CD4-positive, alpha-beta T cell (primary cell): ENCODE results near the gene TMEM30B. TPM values are rescaled to one million over a fixed set of nuclear protein-coding genes. Genes with fewer than 3 reads are reported as not detected.

Experiments
- ATAC-seq: fragments of 200-7000 bp; cut with Tn5 transposase; one replicate; pipeline ENCODE4 v1.10.0; 2022; ENCODE audit warnings: mild to moderate bottlenecking; ENCODE audit not compliant: poor library complexity
- CTCF ChIA-PET: fragments of 350-600 bp; sonication (Branson Sonifier 250); formaldehyde crosslinking; loops from one replicate; lab custom pipeline; 2021; ENCODE audit warnings: antibody characterized with exemption, inconsistent platforms; lab: Charles Lee
- POLR2A ChIA-PET: fragments of 350-600 bp; sonication (Branson Sonifier 250); formaldehyde crosslinking; loops from one replicate; lab custom pipeline; 2021; ENCODE audit warnings: antibody characterized with exemption, inconsistent platforms; lab: Charles Lee
- DNase-seq, 14 experiments: peaks; one replicate each; pipeline ENCODE4 v3.0.0-alpha.2; 2013 to 2020; ENCODE audit warnings: mixed read lengths in 2 of 14
- H3K27ac ChIP-seq, 2 donors: one replicate each; pipeline versions ENCODE4 v1.5.1 to v1.7.0; 2013; ENCODE audit warnings: low read length in 2 of 2, low read depth in 1 of 2, mild to moderate bottlenecking in 1 of 2
- H3K27me3 ChIP-seq, 2 experiments: 1 replicate in 1 of 2; 2 replicates in 1 of 2; pipeline versions ENCODE4 v1.6.1 to v1.7.0; 2013; ENCODE audit warnings: low read length in 2 of 2, control low read depth in 1 of 2, mild to moderate bottlenecking in 1 of 2, moderate library complexity in 1 of 2; ENCODE audit not compliant: insufficient read depth in 2 of 2, control insufficient read depth in 1 of 2
- H3K36me3 ChIP-seq: one replicate; pipeline ENCODE4 v1.6.1; 2013; ENCODE audit warnings: low read length, control low read depth; ENCODE audit not compliant: insufficient read depth
- H3K4me1 ChIP-seq: one replicate; pipeline ENCODE4 v1.6.1; 2013; ENCODE audit warnings: low read length, control low read depth; ENCODE audit not compliant: insufficient read depth
- H3K4me3 ChIP-seq: one replicate; pipeline ENCODE4 v1.5.1; 2013; ENCODE audit warnings: mild to moderate bottlenecking, low read length, moderate library complexity
- H3K9me3 ChIP-seq, 2 experiments: 1 replicate in 1 of 2; 2 replicates in 1 of 2; pipeline versions ENCODE4 v1.6.1 to v1.7.0; 2013; ENCODE audit warnings: low read length in 2 of 2, mild to moderate bottlenecking in 2 of 2, control low read depth in 1 of 2, moderate library complexity in 1 of 2; ENCODE audit not compliant: control insufficient read depth in 1 of 2, insufficient read depth in 1 of 2
- H3K27ac Mint-ChIP-seq: one replicate; pipeline ENCODE4 v1.8.0; 2020; ENCODE audit warnings: mixed read lengths
- H3K27me3 Mint-ChIP-seq: one replicate; pipeline ENCODE4 v1.8.0; 2021; ENCODE audit warnings: mixed read lengths
- H3K36me3 Mint-ChIP-seq: one replicate; pipeline ENCODE4 v1.8.0; 2021; ENCODE audit warnings: low read depth, mixed read lengths
- H3K4me1 Mint-ChIP-seq: one replicate; pipeline ENCODE4 v1.8.0; 2021; ENCODE audit warnings: low read depth, mixed read lengths
- H3K4me3 Mint-ChIP-seq: one replicate; pipeline ENCODE4 v1.8.0; 2020; ENCODE audit warnings: mild to moderate bottlenecking, mixed read lengths
- H3K9me3 Mint-ChIP-seq: one replicate; pipeline ENCODE4 v1.8.0; 2020; ENCODE audit warnings: mixed read lengths
- intact Hi-C, 2 experiments: fragments of 100-400 bp; cut with DNase I in 1 of 2; cut with micrococcal nuclease in 1 of 2; formaldehyde crosslinking; loops; one replicate each; pipeline versions ENCODE4 v1.15.1 to v1.9.0; 2023 to 2025; cut with DNase I, micrococcal nuclease
- polyA plus RNA-seq, 2 donors: library from polyadenylated mRNA; unstranded; fragments of 120-200 nt; gene quantifications; one replicate each; pipeline ENCODE4 v1.2.1, GENCODE V29; 2013
- total RNA-seq, 174 experiments: library from RNA in 2 of 174; stranded (reverse) in 2 of 174; gene quantifications; one replicate each; pipeline ENCODE4 v1.2.3 and lab custom pipeline; 2021 to 2026
- TF ChIP-seq, protein P1 (sequence below): fragments of 200-600 bp; IDR thresholded peaks from one replicate; pipeline ENCODE4 v1.8.0; 2022; ENCODE audit warnings: antibody characterized with exemption, mild to moderate bottlenecking

TMEM30B gene, protein sequence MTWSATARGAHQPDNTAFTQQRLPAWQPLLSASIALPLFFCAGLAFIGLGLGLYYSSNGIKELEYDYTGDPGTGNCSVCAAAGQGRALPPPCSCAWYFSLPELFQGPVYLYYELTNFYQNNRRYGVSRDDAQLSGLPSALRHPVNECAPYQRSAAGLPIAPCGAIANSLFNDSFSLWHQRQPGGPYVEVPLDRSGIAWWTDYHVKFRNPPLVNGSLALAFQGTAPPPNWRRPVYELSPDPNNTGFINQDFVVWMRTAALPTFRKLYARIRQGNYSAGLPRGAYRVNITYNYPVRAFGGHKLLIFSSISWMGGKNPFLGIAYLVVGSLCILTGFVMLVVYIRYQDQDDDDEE
- total RNA-seq (1 to 10 TPM; 8.9 to 9.1 TPM), total RNA-seq (lab: John Stamatoyannopoulos, UW) (2.8 to 32.8 (median 7.7) reads per million in 172 experiments)
- 2.7 TPM for polyA plus RNA-seq (2013, experiment 1 of 2)
- 4.6 TPM for polyA plus RNA-seq (2013, experiment 2 of 2)

DNA sequence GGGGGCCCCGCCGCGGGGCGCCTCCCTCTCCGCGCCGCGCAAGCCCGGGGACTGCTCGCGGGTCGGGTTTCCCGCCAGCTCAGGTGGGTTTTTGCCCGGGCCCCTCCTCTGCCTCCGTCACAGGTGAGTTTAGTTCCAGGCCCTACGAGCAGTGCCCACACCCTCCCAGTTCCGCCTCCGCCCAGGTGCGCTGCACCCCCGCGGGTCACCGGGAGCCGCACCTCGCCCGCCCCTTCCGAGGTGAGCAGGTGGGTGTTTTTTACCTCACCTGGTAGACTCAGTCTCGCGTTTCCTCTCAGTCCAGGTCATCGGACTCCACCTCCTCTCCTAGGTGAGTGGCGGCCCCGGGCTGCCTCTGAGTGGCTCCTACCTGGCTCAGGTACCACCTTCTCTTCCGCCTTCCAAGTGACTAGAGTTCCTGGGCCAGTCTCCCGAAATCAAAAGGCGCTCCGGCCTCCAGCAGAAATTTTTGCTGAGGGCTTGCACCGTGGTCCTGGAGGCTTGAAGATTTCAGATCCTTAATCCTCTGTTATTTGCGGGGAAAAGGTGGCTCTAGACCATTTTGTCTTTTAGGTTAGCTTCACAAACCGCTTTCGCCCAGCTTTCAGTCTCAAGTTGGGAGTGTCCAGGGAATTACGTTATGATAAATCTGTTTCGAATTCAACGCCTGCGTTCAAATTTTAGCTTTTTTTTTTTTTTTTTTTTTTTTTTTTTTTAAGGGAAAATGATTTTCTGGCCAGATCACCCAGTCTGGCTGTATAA lies at the start of gene TMEM30B:
TSS of gene TMEM30B (minus strand) at position 153 of the 762 bp plus-strand sequence. CDS start 191 bp downstream, outside the sequence.
- H3K9me3 Mint-ChIP-seq, result no peaks in the 10 kb centered on the region
- no peaks in the 10 kb centered on the region for H3K9me3 ChIP-seq
- H3K27ac Mint-ChIP-seq, result peak within 1 kb of the TSS; percentile 94
- peaks cover 6% of the 10 kb centered on the region for H3K36me3 Mint-ChIP-seq
- peaks cover 35% of the 10 kb centered on the region for H3K4me1 Mint-ChIP-seq
- peak within 1 kb of the TSS; percentile 96 for H3K4me3 Mint-ChIP-seq
- ATAC-seq, result peak; percentile 47
- TF ChIP-seq, protein P1, sequence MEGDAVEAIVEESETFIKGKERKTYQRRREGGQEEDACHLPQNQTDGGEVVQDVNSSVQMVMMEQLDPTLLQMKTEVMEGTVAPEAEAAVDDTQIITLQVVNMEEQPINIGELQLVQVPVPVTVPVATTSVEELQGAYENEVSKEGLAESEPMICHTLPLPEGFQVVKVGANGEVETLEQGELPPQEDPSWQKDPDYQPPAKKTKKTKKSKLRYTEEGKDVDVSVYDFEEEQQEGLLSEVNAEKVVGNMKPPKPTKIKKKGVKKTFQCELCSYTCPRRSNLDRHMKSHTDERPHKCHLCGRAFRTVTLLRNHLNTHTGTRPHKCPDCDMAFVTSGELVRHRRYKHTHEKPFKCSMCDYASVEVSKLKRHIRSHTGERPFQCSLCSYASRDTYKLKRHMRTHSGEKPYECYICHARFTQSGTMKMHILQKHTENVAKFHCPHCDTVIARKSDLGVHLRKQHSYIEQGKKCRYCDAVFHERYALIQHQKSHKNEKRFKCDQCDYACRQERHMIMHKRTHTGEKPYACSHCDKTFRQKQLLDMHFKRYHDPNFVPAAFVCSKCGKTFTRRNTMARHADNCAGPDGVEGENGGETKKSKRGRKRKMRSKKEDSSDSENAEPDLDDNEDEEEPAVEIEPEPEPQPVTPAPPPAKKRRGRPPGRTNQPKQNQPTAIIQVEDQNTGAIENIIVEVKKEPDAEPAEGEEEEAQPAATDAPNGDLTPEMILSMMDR, result no peak
- ChIA-PET POLR2A (interaction anchor here (0.6 to 2.6 kb wide), 31 partner anchors 8 to 1191 kb away, joined by 3 to 17 read pairs (median 5); partner anchors contain the start of genes DHRS7, HIF1A, PPM1A and SLC38A6), CTCF (interaction anchor here (0.6 to 2.2 kb wide), 28 partner anchors 10 to 1033 kb away, joined by 3 to 9 read pairs (median 4); no protein-coding TSS in a partner anchor)
- DNase-seq, result peak in 13 of 14 experiments; percentile 19 to 73 (median 39)
- no peaks in the 10 kb centered on the region for H3K27me3 ChIP-seq
- H3K27me3 Mint-ChIP-seq, result no peaks in the 10 kb centered on the region
- H3K27ac ChIP-seq, result peak within 1 kb of the TSS in 1 of 2 donors; percentile 60
- peaks cover 24% of the 10 kb centered on the region for H3K4me1 ChIP-seq
- no peaks in the 10 kb centered on the region for H3K36me3 ChIP-seq
- intact Hi-C loops, result no loop called here
- H3K4me3 ChIP-seq, result peak within 1 kb of the TSS; percentile 63

DNA sequence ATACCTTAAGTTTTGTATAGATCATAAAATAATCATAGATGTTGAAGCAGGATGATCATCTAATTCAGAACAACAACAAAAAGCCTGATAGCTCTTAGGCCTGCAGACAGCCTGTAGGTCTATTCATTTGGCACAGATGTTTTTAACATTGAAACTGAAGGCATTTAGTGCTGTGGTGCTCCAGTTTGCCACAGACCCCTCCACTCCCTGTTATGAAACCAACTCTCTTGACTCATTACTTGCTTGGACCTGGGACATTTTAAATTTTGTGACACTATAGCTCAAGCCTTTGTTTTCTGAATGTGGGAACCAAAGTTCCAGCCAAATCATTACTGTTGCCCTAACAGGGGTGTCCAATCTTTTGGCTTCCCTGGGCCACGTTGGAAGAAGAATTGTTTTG lies 49.4 kb upstream of the TMEM30B start:
- Mint-ChIP-seq H3K9me3 (no peaks in the 10 kb centered on the region), H3K36me3 (peaks cover 66% of the 10 kb centered on the region), H3K4me3 (peak overlapping the region; percentile 85), H3K4me1 (peaks cover 90% of the 10 kb centered on the region), H3K27me3 (no peaks in the 10 kb centered on the region), H3K27ac (no peak overlapping the region)
- DNase-seq (peak in 3 of 14 experiments; percentile 40 to 60 (median 47)), ATAC-seq (no peak)
- H3K27ac ChIP-seq, result peak overlapping the region; percentile 69 to 85
- ChIA-PET POLR2A (interaction anchor here (0.6 to 10.4 kb wide), 14 partner anchors 9 to 365 kb away, joined by 3 to 185 read pairs (median 4); partner anchors contain the start of genes HIF1A, PRKCH and TMEM30B), CTCF (interaction anchor here (0.7 to 6.3 kb wide), 2 partner anchors 8 to 36 kb away, joined by 3 to 29 read pairs; partner anchors contain the start of gene PRKCH)
- H3K4me1 ChIP-seq, result peaks cover 65% of the 10 kb centered on the region
- intact Hi-C loops, result no loop called here
- H3K9me3 ChIP-seq, result no peaks in the 10 kb centered on the region
- H3K4me3 ChIP-seq, result peak overlapping the region; percentile 49
- H3K27me3 ChIP-seq, result no peaks in the 10 kb centered on the region
- TF ChIP-seq, protein P1, result no peak
- H3K36me3 ChIP-seq, result no peaks in the 10 kb centered on the region
